ENCODE results near the gene CNGB1. TPM values are rescaled to one million over a fixed set of nuclear protein-coding genes. Genes with fewer than 3 reads are reported as not detected.
"Not testable (repeated sequence)": the region's sequence is repeated elsewhere in the genome, so short reads cannot be mapped to it uniquely, and the experiment has no call there.

The CNGB1 gene
- total RNA-seq, 1 donor from 2014 or later: not detected

- no peak for ATAC-seq (ENCODE audit: poor library complexity)
- intact Hi-C loops (cut with DNase I): no loop called here
These were observed 50.6 kb downstream of the CNGB1 start for GRCh38 chr16:57920215-57920879.

DNA sequence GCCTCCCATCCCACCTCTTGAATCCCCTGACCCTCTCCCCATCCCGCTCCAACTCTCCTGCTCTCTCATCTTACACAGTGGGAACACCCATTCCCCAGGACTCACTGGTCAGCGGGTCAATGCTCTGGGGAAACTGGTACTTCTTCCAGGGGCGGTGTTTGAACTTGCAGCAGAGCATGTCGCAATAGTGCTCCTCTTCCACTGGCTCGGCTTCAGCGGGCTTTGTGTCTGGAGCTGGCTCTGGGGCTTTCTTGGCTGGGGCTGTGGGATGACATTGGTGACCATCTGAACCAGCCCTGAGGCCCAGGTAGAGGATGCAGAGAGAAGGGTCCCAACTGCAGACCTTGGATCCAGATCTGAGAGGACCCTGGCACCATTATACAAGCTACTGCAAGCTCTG, 51.9 kb downstream of the CNGB1 start:
- intact Hi-C loops (cut with DNase I): no loop called here
- DNase-seq (no peak), ATAC-seq (ENCODE audit: poor library complexity) (no peak)

More at GRCh38 chr16:57920215-57920879, 50.6 kb downstream of the CNGB1 start:
- DNase-seq: no peak

DNA sequence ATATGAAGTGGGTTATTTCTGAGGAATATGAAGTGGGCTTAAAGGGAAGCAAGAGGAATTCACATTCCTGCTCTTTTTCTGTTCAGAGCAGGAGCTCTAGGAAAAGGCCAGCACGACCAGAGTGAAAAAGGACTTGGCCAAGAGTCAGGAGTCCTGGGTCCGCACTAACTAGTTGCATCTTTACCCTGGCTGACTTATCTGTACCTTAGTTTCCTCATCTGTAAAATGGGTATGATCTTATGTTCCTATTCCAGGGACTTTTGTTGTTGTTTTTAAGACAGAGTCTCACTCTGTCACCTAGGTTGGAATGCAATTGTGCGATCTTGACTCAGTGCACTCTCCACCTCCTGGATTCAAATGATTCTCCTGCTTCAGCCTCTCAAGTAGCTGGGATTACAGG, 52.5 kb downstream of the CNGB1 start:
- DNase-seq: no peak
- intact Hi-C loops (cut with DNase I): no loop called here

GRCh38 chr16:57917929-57918328, 53.0 kb downstream of the CNGB1 start:
- intact Hi-C loops (cut with DNase I); ATAC-seq (ENCODE audit: poor library complexity); DNase-seq: not testable (repeated sequence)

More for the DNA sequence above, 52.5 kb downstream of the CNGB1 start:
- ATAC-seq (ENCODE audit: poor library complexity): no peak

DNA sequence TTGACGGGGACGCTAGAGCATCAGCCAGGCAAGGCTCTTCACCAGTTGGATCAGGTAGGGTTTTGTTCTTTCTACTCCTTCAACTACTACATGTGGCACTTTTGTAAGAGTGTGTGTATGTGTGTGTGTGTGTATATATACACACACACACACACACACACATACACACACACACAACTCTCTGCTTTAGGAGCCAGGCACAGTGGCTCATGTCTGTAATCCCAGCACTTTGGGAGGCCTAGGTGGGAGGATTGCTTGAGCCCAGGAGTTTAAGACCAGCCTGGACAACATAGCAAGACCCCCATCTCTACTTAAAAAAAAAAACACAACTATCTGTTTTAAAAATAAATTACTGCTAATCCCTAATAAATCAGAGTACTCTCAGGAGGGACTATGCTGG, 53.4 kb downstream of the CNGB1 start:
- DNase-seq; intact Hi-C loops (cut with DNase I); ATAC-seq (ENCODE audit: poor library complexity): not testable (repeated sequence)

DNA sequence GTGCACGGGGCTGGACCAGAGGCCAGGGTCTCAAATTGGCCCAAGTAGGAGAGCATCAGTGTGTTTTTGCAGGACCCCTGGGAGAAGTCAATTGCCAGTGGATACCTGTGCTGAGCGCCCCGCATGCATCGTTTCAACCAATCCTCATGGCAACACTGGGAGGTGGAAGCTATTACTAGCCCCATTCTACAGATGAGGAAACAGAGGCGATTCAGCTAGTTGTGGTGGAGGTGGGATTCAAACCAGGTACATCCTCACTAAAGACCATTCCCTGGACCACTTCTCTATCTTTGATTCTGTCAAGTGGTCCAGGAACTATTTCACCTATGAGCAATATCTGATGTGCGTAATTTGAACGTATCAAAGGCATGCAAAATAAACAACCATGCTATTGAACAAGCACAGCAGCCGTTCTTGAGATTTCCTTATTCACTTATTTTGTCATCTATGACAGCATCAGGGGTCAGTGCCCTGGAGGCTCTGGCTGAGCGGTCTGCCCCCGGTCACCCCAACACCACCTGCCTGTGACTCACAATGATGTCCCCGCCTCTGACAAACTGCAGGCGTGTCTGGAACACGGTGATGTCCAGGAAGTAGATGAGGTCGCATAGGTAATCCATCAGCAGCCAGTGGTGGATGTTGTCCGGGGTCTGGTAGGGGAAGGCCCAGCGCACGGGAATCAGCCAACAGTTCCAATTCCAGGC, 54.0 kb downstream of the CNGB1 start:
- ATAC-seq (ENCODE audit: poor library complexity): no peak

DNA sequence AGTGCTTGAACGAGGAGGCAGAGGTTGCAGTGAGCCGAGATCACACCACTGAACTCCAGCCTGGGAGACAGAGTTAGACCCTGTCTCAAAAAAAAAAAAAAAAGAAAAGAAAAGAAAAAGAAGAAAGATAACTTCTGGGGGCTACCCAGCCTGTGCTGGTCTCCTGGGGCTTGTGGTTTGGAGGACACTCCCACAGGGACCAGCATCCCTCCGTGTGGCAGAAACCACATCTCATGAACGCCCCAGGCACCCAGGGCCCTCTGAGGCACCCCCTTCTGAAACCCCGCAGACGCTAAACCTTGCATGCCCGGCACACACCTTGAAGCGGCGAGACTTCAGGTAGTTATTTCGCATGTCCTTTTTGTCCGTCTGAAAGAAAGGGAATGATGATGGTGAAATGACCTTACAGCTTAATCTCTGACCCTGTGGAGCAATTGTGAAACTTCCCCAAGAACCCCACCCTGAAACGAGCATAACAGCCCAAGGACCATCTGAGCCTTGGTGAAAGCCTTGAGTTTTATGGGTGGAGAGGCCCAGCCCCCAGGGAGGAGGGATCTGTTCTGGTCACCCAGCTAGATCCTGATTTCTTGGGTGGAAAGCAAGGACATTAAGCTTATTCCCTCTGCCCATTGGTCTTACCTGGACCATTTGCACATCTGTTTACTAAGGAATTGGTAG, 55.0 kb downstream of the CNGB1 start:
- DNase-seq (no peak), ATAC-seq (ENCODE audit: poor library complexity) (no peak)
- intact Hi-C loops (cut with DNase I): no loop called here

More for the DNA sequence above, 54.0 kb downstream of the CNGB1 start:
- DNase-seq: no peak
- intact Hi-C loops (cut with DNase I): no loop called here

DNA sequence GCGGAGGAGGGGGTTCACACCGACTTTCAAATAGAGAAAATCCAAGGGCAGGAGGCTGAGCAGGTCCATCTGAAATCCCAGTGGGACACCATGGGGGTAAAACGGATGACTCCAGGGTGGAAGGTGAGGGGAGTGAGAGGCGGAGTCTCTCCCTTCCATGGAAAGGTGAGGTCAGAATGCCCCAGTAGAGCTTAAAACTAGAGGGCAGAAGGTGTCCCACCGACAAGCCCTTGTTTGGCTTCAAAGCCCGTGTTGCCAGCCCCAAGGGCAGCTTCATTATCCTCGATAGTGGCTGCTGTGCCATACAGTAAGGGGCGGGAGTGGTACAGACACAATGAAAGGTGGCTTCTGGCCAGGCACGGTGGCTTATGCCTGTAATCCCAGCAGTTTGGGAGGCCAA, 55.7 kb downstream of the CNGB1 start:
- DNase-seq (no peak), ATAC-seq (ENCODE audit: poor library complexity) (no peak)
- intact Hi-C loops (cut with DNase I): no loop called here

DNA sequence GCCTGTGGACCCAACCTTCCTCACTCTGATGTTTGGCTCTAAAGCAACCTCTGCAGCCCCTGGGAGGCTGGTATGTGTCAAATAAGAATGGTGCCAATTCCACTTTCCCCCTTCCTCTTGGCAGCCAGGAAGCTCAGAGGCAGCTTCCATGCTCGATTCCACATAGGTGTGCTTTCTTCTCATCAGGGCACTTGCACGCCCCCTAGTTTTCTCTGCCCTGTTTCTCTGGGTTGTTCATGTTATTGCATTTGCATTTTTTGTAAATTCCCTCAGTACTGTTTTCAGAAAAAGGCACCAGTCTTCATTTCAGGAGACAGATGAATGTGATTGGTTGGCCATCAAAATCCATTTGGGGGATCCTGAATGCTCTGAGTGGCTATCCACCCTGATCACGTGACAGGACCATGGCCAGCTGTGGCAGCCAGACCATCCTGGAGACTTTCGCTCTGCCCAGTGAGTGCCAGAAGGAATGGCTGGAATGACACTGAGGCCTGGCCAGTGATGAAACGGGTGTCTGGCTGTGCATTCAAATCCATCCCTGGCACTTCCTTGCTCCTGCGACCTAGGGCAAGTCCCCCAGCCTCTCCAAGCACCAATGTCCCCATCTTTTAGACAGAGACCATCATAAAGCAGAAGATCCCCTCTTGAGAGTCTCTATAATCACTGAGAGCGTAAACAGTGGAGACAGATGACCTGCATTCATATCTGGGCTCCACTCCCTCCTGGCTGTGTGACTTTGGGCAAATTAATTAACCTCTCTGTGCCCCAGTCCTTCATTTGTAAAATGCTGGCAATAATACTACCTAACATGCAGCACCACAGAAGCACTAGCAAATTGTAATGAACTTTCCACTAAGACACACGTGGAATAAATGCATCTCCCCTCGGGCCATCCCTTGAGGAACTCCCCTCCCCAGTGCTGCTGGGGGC, 56.4 kb downstream of the CNGB1 start:
- no peak for DNase-seq
- no peak for ATAC-seq (ENCODE audit: poor library complexity)
- intact Hi-C loops (cut with DNase I): no loop called here

- DNase-seq (no peak), ATAC-seq (ENCODE audit: poor library complexity) (no peak)
- intact Hi-C loops (cut with DNase I): no loop called here
These were observed 58.2 kb downstream of the CNGB1 start for GRCh38 chr16:57912529-57913260.

GRCh38 chr16:57911743-57912142, 59.2 kb downstream of the CNGB1 start:
- DNase-seq (no peak), ATAC-seq (ENCODE audit: poor library complexity) (no peak)
- intact Hi-C loops (cut with DNase I): no loop called here

- ATAC-seq (ENCODE audit: poor library complexity) (no peak), DNase-seq (no peak)
- intact Hi-C loops (cut with DNase I): no loop called here
These were observed 60.2 kb downstream of the CNGB1 start for GRCh38 chr16:57910696-57911095.

DNA sequence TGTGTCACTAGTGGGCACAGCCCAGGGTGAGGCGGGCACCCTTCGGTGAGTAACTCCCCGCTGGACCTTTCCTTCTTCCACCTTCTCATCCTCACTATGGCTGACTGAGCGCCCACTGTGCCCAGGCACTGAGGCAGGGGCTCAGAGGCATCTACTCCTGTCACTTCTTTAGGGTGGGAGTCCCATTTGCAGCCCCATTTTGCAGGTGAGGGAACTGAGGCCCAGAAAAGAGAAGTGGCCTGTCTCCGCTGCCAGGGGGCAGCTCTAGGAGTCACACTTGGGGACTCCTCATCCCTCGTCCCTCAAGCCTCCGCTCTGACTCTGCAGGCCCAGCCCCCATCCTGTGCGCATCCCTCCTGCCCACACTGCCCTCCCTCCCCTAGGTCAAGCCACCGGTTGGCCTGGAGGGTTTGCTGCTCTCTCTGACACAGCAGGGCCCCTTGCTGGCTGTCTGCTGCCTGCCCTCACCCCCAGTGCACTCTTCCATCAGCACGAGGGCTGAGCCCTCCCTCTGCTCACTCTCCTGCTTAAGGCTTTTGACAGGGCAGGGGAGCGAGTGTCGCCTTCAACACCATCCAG, 62.4 kb downstream of the CNGB1 start:
- intact Hi-C loops (cut with DNase I): loop anchor here (10.0 kb wide), 1 partner anchor 216 kb away; the partner anchor contains the start of gene CFAP20
- no peak for ATAC-seq (ENCODE audit: poor library complexity)

DNA sequence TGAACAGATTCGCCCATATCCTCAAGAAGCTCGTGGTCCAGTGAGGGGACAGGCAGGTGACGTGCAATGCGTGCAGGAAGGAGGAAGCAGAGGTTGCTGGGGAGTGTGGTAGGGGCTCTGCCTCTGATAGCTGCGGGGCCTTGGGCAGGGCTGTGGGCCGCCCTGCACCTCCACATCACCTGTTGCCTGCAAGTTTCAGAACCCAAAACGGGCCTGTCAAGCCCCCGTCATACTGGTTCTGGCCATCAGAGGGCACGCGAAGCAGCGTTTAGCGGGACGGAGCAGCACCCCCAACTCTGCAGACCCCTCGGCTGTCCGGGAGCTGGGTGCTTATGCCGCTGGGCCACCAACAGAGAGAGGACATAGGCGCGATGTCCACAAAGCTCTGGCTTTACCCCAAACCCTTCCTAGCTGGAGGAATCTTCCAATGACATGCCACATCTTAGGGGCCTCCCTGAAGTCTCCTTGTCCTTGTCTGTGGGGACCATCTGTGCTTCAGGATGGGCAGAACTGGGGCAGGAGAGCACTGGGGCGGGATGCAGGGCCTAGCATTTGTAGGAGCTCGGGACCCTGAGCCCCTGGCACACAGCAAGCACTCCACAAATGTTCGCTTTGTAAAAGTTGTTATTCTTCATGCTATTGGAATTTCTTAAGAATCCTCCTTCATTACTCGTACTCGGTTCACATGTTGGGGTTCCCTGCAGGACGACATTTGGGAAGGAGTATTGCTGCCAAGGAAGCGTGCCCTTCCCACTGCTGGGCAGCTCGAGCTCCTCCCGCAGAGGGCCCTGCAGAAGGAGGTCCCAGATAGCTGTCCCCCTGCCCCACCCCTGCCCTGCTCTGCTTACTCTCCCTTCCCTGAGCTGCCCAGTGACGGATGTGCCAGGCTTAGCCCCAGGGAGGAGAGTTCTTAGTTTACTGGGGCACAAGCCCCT, 64.3 kb downstream of the CNGB1 start:
- DNase-seq (no peak), ATAC-seq (ENCODE audit: poor library complexity) (peak; percentile 68)
- intact Hi-C loops (cut with DNase I): loop anchor here (10.0 kb wide), 1 partner anchor 218 kb away; the partner anchor contains the start of gene CFAP20

More for the DNA sequence above, 62.4 kb downstream of the CNGB1 start:
- DNase-seq: no peak

- intact Hi-C loops (cut with DNase I): loop anchor here (10.0 kb wide), 1 partner anchor 221 kb away; the partner anchor contains the start of gene CFAP20
- ATAC-seq (ENCODE audit: poor library complexity): no peak
- no peak for DNase-seq
These were observed 66.8 kb downstream of the CNGB1 start for GRCh38 chr16:57904101-57904500.

DNA sequence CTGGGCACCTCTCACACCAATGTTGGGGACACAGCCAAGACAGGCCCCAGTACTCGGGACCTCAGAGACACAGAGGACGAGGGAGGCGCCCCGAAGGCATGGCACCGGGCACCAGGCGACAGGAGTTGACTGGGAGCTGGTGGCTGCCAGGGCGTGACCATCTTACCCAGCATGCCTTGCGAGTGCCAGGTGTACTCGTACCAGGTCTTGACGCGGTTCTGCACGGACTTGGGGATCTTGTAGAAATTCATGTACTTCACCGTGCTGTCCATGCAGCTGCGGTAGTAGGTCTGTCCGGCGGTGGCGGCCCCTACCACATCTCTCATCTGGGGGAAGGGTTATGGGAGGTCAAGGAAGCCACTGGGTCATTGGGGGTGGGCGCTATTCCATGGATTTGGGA, 67.3 kb downstream of the CNGB1 start:
- DNase-seq (no peak), ATAC-seq (ENCODE audit: poor library complexity) (no peak)
- intact Hi-C loops (cut with DNase I): loop anchor here (10.0 kb wide), 1 partner anchor 221 kb away; the partner anchor contains the start of gene CFAP20

Data from Right ventricle myocardium superior (tissue), 1 donor.